IMR-90 (cell line): ENCODE data around the gene RTL5.

Experiments used
- BHLHE40 ChIP-seq: fragments of 150-350 bp; IDR thresholded peaks from 2 replicates; pipeline ENCODE4 v1.6.1; 2016; ENCODE audit warnings: mild to moderate bottlenecking, low read depth, low read length
- CEBPB ChIP-seq: IDR thresholded peaks from 2 replicates; pipeline ENCODE4 v1.6.1; 2012; ENCODE audit warnings: low read depth, low read length, improper control_type of control experiment
- CHD1 ChIP-seq: IDR thresholded peaks from 2 replicates; pipeline ENCODE4 v1.6.1; 2012; ENCODE audit warnings: low read depth, low read length, improper control_type of control experiment
- CTCF ChIP-seq: conservative IDR thresholded peaks from 2 replicates; pipeline ENCODE4 v1.5.1; 2012; ENCODE audit warnings: mild to moderate bottlenecking, low read depth, low read length, improper control_type of control experiment
- FOS ChIP-seq: fragments of 150-350 bp; IDR thresholded peaks from 2 replicates; pipeline ENCODE4 v1.6.1; 2016; ENCODE audit warnings: low read depth, low read length
- MAFK ChIP-seq: IDR thresholded peaks from 2 replicates; pipeline ENCODE4 v1.6.1; 2012; ENCODE audit warnings: low read depth, low read length, improper control_type of control experiment
- MAZ ChIP-seq: IDR thresholded peaks from 2 replicates; pipeline ENCODE4 v1.6.1; 2012; ENCODE audit warnings: low read depth, mild to moderate bottlenecking, low read length, improper control_type of control experiment, moderate library complexity, borderline replicate concordance
- MXI1 ChIP-seq: IDR thresholded peaks from 2 replicates; pipeline ENCODE4 v1.6.1; 2012; ENCODE audit warnings: low read depth, mild to moderate bottlenecking, low read length, moderate library complexity, borderline replicate concordance
- POLR2A ChIP-seq: IDR thresholded peaks from 2 replicates; pipeline ENCODE4 v1.6.1; 2012; ENCODE audit warnings: mild to moderate bottlenecking, low read depth, low read length
- RAD21 ChIP-seq: IDR thresholded peaks from 2 replicates; pipeline ENCODE4 v1.6.1; 2012; ENCODE audit warnings: low read length, improper control_type of control experiment
- RFX5 ChIP-seq: IDR thresholded peaks from 2 replicates; pipeline ENCODE4 v1.8.0; 2012; ENCODE audit warnings: low read depth, mild to moderate bottlenecking, low read length, moderate library complexity

- TF ChIP-seq POLR2A = no peak
- TF ChIP-seq CTCF = no peak
- no peak for TF ChIP-seq RAD21
- no peak for TF ChIP-seq RFX5
- TF ChIP-seq MAFK = no peak
- TF ChIP-seq MXI1 = no peak
- no peak for TF ChIP-seq CEBPB
- TF ChIP-seq MAZ = no peak
- TF ChIP-seq FOS = no peak
- no peak for TF ChIP-seq BHLHE40
- no peak for TF ChIP-seq CHD1
Measured at GRCh38 chrX:72145181-72145580, 13.5 kb upstream of the RTL5 start.
